Upper lobe of left lung (tissue), 6 donors: ENCODE data around the gene UNC13B. TPM values are rescaled to one million over a fixed set of nuclear protein-coding genes. Genes with fewer than 3 reads are reported as not detected.

Source experiments
- ATAC-seq, 2 donors: fragments of 200-7000 bp; cut with Tn5 transposase; one replicate each; pipeline ENCODE4 v1.9.1; 2022; ENCODE audit warnings: mild to moderate bottlenecking in 2 of 2, moderate library complexity in 2 of 2; ENCODE audit not compliant: low FRiP score in 2 of 2
- DNase-seq, 2 donors: peaks; one replicate each; pipeline ENCODE4 v3.0.0-alpha.2; 2019 to 2020
- H3K27ac ChIP-seq, 4 donors: fragments of 200-600 bp; sonication (generic); one replicate each; pipeline ENCODE4 v1.5.1; 2016 to 2019
- H3K27me3 ChIP-seq, 4 donors: fragments of 200-600 bp; sonication (generic); one replicate each; pipeline ENCODE4 v1.5.1; 2017 to 2019
- H3K36me3 ChIP-seq, 4 donors: fragments of 200-600 bp; sonication (generic); one replicate each; pipeline ENCODE4 v1.5.1; 2016 to 2019
- H3K4me1 ChIP-seq, 4 donors: fragments of 200-600 bp; sonication (generic); one replicate each; pipeline ENCODE4 v1.5.1; 2018 to 2019
- H3K4me3 ChIP-seq, 4 donors: fragments of 200-600 bp; sonication (generic); one replicate each; pipeline ENCODE4 v1.5.1; 2017 to 2019; ENCODE audit warnings: mild to moderate bottlenecking in 2 of 4, moderate library complexity in 1 of 4
- H3K9me3 ChIP-seq, 4 donors: fragments of 200-600 bp; sonication (generic); one replicate each; pipeline ENCODE4 v1.5.1; 2018 to 2019
- EP300 ChIP-seq, 4 donors: sonication (generic); formaldehyde crosslinking; IDR thresholded peaks; one replicate each; pipeline ENCODE4 v1.5.1; 2017; ENCODE audit warnings: antibody characterized with exemption in 4 of 4, control low read depth in 2 of 4
- POLR2A ChIP-seq, 4 donors: fragments of 450-650 bp; IDR thresholded peaks; one replicate each; pipeline ENCODE4 v1.5.1; 2016 to 2017; ENCODE audit warnings: antibody characterized with exemption in 4 of 4, mild to moderate bottlenecking in 2 of 4
- POLR2AphosphoS5 ChIP-seq, 2 donors: sonication (generic); formaldehyde crosslinking; IDR thresholded peaks; one replicate each; pipeline ENCODE4 v1.5.1; 2017; ENCODE audit warnings: antibody characterized with exemption in 2 of 2
- WGBS, 2 donors: methylation state at CpG; one replicate each; pipeline ENCODE4 v1.1.5; 2017 to 2018; 5-methylcytosine and 5-hydroxymethylcytosine counted together
- total RNA-seq, 6 donors: library from RNA; depleted of rRNA in 4 of 6; stranded (reverse); fragments of >200 nt in 4 of 6; gene quantifications; one replicate each; pipeline versions ENCODE4 v1.1.0 to v1.2.1, GENCODE V29; 2016 to 2021
- TF ChIP-seq, protein P1 (sequence below), 6 experiments: fragments of 450-650 bp in 4 of 6; fragments of 200-600 bp in 2 of 6; sonication (generic) in 2 of 6; IDR thresholded peaks; one replicate each; pipeline ENCODE4 v1.5.1; 2016 to 2019; ENCODE audit warnings: antibody characterized with exemption in 6 of 6
- donor health status: DM: no; HTN: no; CAD: no; lungs with moderate emphysema.
- donor health status: DM: no; HTN: yes; CAD: no; lungs with severe emphysema.

Gene UNC13B
- total RNA-seq, 6 donors from 2014 or later, result 68.3 to 300 (median 151) TPM

DNA sequence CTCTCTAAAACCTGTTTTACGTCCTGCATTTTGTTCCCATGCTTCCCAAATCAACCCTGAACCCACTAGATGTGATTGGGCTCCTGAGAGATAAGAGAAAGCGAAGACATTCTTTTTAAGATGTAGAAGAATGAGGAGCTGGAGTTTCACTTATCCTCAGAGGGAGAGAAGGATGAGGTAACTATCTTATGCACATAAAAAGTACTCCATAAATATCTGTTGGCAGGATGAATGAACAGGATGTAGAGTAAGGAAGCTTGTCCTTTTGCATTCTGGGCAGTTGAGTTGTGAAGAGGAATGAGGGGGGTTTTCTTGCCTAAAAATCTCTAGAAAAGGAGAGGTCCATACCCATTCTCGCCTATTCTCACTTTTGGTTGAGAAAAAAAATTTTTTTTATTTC is 163.2 kb downstream of the UNC13B start:
- ATAC-seq, result no peak
- WGBS, 2 donors, result 81 to 85% methylated on average over 3 of the region's 3 CpGs
- no peak overlapping the region for H3K4me3 ChIP-seq
- no peak for DNase-seq
- no peaks in the 10 kb centered on the region for H3K4me1 ChIP-seq
- no peaks in the 10 kb centered on the region for H3K27me3 ChIP-seq
- peaks cover 0 to 11% (median 3%) of the 10 kb centered on the region in 4 donors for H3K36me3 ChIP-seq
- H3K9me3 ChIP-seq, result no peaks in the 10 kb centered on the region
- no peak overlapping the region for H3K27ac ChIP-seq
- TF ChIP-seq, protein P1, sequence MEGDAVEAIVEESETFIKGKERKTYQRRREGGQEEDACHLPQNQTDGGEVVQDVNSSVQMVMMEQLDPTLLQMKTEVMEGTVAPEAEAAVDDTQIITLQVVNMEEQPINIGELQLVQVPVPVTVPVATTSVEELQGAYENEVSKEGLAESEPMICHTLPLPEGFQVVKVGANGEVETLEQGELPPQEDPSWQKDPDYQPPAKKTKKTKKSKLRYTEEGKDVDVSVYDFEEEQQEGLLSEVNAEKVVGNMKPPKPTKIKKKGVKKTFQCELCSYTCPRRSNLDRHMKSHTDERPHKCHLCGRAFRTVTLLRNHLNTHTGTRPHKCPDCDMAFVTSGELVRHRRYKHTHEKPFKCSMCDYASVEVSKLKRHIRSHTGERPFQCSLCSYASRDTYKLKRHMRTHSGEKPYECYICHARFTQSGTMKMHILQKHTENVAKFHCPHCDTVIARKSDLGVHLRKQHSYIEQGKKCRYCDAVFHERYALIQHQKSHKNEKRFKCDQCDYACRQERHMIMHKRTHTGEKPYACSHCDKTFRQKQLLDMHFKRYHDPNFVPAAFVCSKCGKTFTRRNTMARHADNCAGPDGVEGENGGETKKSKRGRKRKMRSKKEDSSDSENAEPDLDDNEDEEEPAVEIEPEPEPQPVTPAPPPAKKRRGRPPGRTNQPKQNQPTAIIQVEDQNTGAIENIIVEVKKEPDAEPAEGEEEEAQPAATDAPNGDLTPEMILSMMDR (IDR thresholded peaks at IDR 0.05), result no peak
- TF ChIP-seq POLR2A (IDR thresholded peaks at IDR 0.05), result no peak
- no peak for TF ChIP-seq POLR2AphosphoS5 (IDR thresholded peaks at IDR 0.05)
- TF ChIP-seq EP300 (IDR thresholded peaks at IDR 0.05), result no peak

DNA sequence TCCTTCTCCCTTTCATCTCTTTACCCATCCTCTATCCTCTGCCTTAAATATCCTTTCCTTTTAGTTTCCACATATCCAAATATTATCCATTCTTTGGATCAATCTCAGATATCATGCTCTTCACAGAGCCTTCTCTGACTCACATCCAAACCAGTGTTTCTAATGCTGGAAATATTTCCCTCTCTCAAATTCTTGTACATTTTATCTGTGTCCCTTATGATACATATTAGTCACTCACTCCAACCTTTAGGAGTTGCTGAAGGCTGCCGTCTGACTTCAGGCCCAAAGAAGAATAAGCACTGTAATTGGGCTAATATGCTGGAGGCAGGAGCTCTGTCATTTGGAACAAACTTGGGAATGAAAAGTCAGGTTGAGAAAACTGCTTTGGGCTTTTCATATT is 171.7 kb downstream of the UNC13B start:
- WGBS, 2 donors, result 97 to 100% methylated on average over 1 of the region's 1 CpG
- H3K36me3 ChIP-seq, result peaks cover 0 to 3% (median 0%) of the 10 kb centered on the region in 4 donors
- no peak overlapping the region for H3K27ac ChIP-seq
- no peak overlapping the region for H3K4me3 ChIP-seq
- TF ChIP-seq POLR2AphosphoS5 (IDR thresholded peaks at IDR 0.05) (no peak), EP300 (IDR thresholded peaks at IDR 0.05) (no peak), POLR2A (IDR thresholded peaks at IDR 0.05) (no peak)
- TF ChIP-seq, protein P1 (IDR thresholded peaks at IDR 0.05), result no peak
- no peaks in the 10 kb centered on the region for H3K27me3 ChIP-seq
- DNase-seq (no peak), ATAC-seq (no peak)
- H3K4me1 ChIP-seq, result peaks cover 0 to 4% (median 0%) of the 10 kb centered on the region in 4 donors
- no peaks in the 10 kb centered on the region for H3K9me3 ChIP-seq

DNA sequence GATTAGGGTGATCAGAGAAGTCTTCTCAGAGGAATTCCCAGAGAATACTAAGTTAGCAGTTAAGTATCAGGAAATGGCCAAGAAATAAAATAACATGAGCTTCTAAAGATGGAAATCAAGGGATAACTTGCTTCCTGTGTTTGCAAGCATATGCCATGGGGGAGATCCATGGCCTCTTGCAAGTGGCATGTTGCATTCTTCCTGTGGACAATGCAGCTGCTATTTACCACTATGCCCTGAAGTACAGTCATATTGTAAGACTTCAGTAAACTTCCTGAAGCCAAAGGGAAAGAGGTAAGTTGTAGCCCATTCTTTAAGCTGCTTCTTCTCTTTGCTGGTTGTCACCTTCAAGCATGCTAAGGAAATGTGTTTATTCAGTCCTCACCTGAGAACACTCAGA is 173.4 kb downstream of the UNC13B start:
- Histone ChIP-seq H3K27me3 (no peaks in the 10 kb centered on the region), H3K9me3 (no peaks in the 10 kb centered on the region), H3K27ac (peak overlapping the region in 1 of 4 donors; percentile 15), H3K36me3 (peaks cover 0 to 6% (median 3%) of the 10 kb centered on the region in 4 donors), H3K4me3 (no peak overlapping the region), H3K4me1 (peaks cover 0 to 7% (median 4%) of the 10 kb centered on the region in 4 donors)
- TF ChIP-seq EP300 (IDR thresholded peaks at IDR 0.05) (no peak), POLR2AphosphoS5 (IDR thresholded peaks at IDR 0.05) (no peak), POLR2A (IDR thresholded peaks at IDR 0.05) (no peak)
- TF ChIP-seq, protein P1 (IDR thresholded peaks at IDR 0.05), result no peak
- ATAC-seq (no peak), DNase-seq (no peak)

DNA sequence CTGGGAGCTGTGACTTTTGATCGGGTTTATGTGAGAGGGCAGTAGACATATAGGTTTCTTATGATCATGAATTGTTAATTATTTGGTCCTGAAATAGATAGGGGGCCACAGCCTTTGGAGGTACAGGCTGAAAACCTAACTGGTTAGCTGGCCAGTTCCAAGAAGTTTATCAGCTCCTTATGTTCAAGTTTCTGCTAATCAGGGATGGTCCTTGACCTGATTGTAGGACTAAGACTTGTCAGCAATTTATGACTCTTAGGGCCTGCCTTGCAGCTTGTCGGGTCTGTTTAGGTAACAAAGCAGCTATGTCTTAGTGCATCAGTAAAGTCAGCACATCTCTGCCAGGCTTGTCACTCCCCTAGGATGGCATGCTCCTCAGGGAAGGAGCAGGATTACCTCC is 176.3 kb downstream of the UNC13B start:
- Histone ChIP-seq H3K27me3 (no peaks in the 10 kb centered on the region), H3K36me3 (peaks cover 0 to 6% (median 4%) of the 10 kb centered on the region in 4 donors), H3K27ac (no peak overlapping the region), H3K4me3 (no peak overlapping the region), H3K9me3 (no peaks in the 10 kb centered on the region), H3K4me1 (peaks cover 18 to 29% (median 24%) of the 10 kb centered on the region in 4 donors)
- TF ChIP-seq POLR2A (IDR thresholded peaks at IDR 0.05), result no peak
- TF ChIP-seq POLR2AphosphoS5 (IDR thresholded peaks at IDR 0.05), result no peak
- TF ChIP-seq, protein P1 (IDR thresholded peaks at IDR 0.05), result no peak
- no peak for TF ChIP-seq EP300 (IDR thresholded peaks at IDR 0.05)
- no peak for ATAC-seq
- DNase-seq, result no peak
- 83 to 97% methylated on average over 2 of the region's 2 CpGs for WGBS, 2 donors

DNA sequence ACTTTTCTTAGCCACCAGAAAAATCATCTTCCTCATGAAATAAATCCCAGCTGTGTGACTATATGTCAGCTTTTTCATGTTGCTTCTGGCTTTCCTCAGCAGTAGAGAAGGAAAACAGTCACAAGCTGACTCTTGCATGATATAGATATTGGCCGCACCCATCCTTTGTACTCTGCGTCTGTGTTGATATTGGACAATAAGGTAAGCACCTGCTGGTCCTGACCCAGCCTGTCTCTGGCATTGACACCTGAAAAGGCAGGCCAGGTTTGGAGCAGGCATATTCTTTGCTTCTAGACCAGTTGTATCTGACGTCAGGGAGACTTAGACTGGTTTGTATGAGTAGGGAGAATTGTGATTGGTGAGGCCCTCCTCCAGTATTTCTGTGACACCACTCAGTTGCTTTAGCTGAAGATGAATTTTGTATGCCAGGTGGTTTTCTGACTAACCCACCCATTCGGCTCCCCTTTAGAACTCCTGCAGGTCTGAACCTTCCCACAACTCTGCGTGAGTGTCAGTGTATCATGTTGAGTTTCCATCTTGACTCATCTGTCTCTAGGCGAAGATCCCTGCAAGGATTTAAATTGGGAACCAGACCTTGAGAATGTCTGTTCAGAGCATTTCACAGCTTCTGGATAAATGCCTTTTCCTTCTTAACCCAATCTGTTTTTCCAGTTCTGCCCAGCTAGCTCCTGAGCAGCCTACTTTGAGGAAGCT is 176.9 kb downstream of the UNC13B start:
- no peak for DNase-seq

More for the DNA sequence above, 176.9 kb downstream of the UNC13B start:
- Histone ChIP-seq H3K27me3 (no peaks in the 10 kb centered on the region), H3K4me3 (no peak overlapping the region), H3K27ac (no peak overlapping the region), H3K36me3 (peaks cover 0 to 8% (median 4%) of the 10 kb centered on the region in 4 donors), H3K4me1 (peaks cover 18 to 29% (median 24%) of the 10 kb centered on the region in 4 donors), H3K9me3 (no peaks in the 10 kb centered on the region)
- 93 to 94% methylated on average over 6 of the region's 6 CpGs for WGBS, 2 donors
- TF ChIP-seq POLR2A (IDR thresholded peaks at IDR 0.05) (no peak), EP300 (IDR thresholded peaks at IDR 0.05) (no peak), POLR2AphosphoS5 (IDR thresholded peaks at IDR 0.05) (no peak)
- TF ChIP-seq, protein P1 (IDR thresholded peaks at IDR 0.05), result no peak
- no peak for ATAC-seq
